Lower leg skin (tissue), 3 donors: ENCODE measurements around the gene WWC1.

Source experiments
- POLR2A ChIP-seq, 2 donors: fragments of 450-650 bp; IDR thresholded peaks; one replicate each; pipeline ENCODE4 v1.6.1; 2016 to 2017; ENCODE audit warnings: antibody characterized with exemption in 2 of 2, mild to moderate bottlenecking in 1 of 2, moderate library complexity in 1 of 2
- TF ChIP-seq, protein P1 (sequence below), 3 donors: fragments of 450-650 bp; IDR thresholded peaks; one replicate each; pipeline ENCODE4 v1.5.1; 2016; ENCODE audit warnings: antibody characterized with exemption in 3 of 3, mild to moderate bottlenecking in 3 of 3, moderate library complexity in 2 of 3

DNA sequence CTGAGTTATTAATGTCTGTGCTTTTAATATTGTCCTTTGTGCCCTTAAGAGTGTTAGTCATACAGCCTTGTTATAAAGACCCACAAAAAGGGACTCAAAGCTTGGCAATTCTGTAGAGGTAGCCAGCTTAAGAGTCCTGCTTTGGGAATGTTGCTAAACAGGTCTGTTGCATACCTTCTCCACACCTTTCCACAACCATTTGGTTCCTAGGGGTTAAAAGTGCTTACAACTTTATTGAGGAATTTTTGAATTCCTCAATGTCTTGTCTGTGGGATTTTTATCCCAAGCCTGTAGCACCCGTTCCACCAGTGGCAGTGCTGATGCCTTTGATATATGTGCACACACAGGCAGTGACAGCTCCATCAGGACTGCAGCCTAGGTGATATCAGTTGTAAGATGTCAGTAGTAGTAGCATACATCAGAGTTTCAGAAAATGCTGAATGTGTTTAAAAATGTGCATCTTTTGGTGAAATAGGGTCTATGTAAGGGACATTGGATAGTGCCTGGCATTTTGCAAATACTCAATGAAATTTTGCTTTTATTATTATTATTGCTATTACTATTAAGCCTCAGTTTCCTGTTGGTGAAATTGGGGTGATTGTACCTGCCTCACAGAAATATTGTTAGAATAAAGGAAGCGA is 68.5 kb downstream of the WWC1 start:
- TF ChIP-seq, protein P1, sequence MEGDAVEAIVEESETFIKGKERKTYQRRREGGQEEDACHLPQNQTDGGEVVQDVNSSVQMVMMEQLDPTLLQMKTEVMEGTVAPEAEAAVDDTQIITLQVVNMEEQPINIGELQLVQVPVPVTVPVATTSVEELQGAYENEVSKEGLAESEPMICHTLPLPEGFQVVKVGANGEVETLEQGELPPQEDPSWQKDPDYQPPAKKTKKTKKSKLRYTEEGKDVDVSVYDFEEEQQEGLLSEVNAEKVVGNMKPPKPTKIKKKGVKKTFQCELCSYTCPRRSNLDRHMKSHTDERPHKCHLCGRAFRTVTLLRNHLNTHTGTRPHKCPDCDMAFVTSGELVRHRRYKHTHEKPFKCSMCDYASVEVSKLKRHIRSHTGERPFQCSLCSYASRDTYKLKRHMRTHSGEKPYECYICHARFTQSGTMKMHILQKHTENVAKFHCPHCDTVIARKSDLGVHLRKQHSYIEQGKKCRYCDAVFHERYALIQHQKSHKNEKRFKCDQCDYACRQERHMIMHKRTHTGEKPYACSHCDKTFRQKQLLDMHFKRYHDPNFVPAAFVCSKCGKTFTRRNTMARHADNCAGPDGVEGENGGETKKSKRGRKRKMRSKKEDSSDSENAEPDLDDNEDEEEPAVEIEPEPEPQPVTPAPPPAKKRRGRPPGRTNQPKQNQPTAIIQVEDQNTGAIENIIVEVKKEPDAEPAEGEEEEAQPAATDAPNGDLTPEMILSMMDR (IDR thresholded peaks at IDR 0.05), result no peak
- TF ChIP-seq POLR2A (IDR thresholded peaks at IDR 0.05), result no peak
